H1 (cell line): ENCODE data around the gene SF3B6. TPM values are rescaled to one million over a fixed set of nuclear protein-coding genes. Genes with fewer than 3 reads are reported as not detected.

Experiments used
- CTCF ChIA-PET: fragments of 300-600 bp; sonication (Branson Sonifier 250); formaldehyde crosslinking; loops from one replicate; lab custom pipeline; 2021; ENCODE audit not compliant: partially characterized antibody; lab: Charles Lee
- POLR2A ChIA-PET: fragments of 300-600 bp; sonication (Branson Sonifier 250); formaldehyde crosslinking; loops from one replicate; lab custom pipeline; 2021; ENCODE audit warnings: inconsistent platforms; ENCODE audit not compliant: partially characterized antibody; lab: Charles Lee
- DNase-seq, 2 experiments: peaks; one replicate each; pipeline versions ENCODE4 v3.0.0 to v3.0.0-alpha.2; 2010 to 2022; ENCODE audit warnings: low spot score in 2 of 2, low read depth in 1 of 2, mixed read lengths in 1 of 2
- FAIRE-seq: peaks from 2 replicates; lab custom pipeline; 2011; peaks lifted over from hg19 to GRCh38; lab: Jason Lieb, UNC
- H2AFZ ChIP-seq: 2 replicates; pipeline ENCODE4 v1.8.1; 2012; ENCODE audit warnings: low read length, inconsistent platforms
- H2AK5ac ChIP-seq: 2 replicates; pipeline ENCODE4 v1.6.1; 2013; ENCODE audit warnings: low read depth, low read length
- H2BK120ac ChIP-seq: replicated peaks from 2 replicates; pipeline ENCODE3; 2013; ENCODE audit warnings: low read depth, low read length, inconsistent platforms
- H2BK12ac ChIP-seq: 2 replicates; pipeline ENCODE4 v1.6.1; 2013; ENCODE audit warnings: low read depth, low read length
- H2BK15ac ChIP-seq: 2 replicates; pipeline ENCODE4 v1.6.1; 2013; ENCODE audit warnings: low read length
- H2BK20ac ChIP-seq: 2 replicates; pipeline ENCODE4 v1.6.1; 2013; ENCODE audit warnings: low read length
- H2BK5ac ChIP-seq: 2 replicates; pipeline ENCODE4 v1.6.1; 2013; ENCODE audit warnings: low read depth, low read length
- H3K14ac ChIP-seq: 2 replicates; pipeline ENCODE4 v1.6.1; 2013; ENCODE audit warnings: inconsistent platforms; ENCODE audit not compliant: insufficient read length
- H3K18ac ChIP-seq: 2 replicates; pipeline ENCODE4 v1.6.1; 2013; ENCODE audit warnings: low read length; ENCODE audit errors: extremely low read depth
- H3K23ac ChIP-seq: 2 replicates; pipeline ENCODE4 v1.6.1; 2013; ENCODE audit warnings: inconsistent platforms; ENCODE audit not compliant: insufficient read length
- H3K23me2 ChIP-seq: 2 replicates; pipeline ENCODE4 v1.6.1; 2013; ENCODE audit warnings: low read depth, low read length
- H3K27ac ChIP-seq: 2 replicates; pipeline ENCODE4 v1.6.1; 2011; ENCODE audit warnings: low read depth, low read length, inconsistent platforms
- H3K27me3 ChIP-seq, 4 experiments: replicated peaks in 1 of 4; 1 replicate in 1 of 4; 2 replicates in 3 of 4; pipeline versions ENCODE4 v1.6.1 to v1.8.1; 2011 to 2013; ENCODE audit warnings: low read length in 3 of 4, mild to moderate bottlenecking in 3 of 4, inconsistent platforms in 2 of 4, mixed read lengths in 2 of 4, moderate library complexity in 1 of 4; ENCODE audit not compliant: control insufficient read depth in 3 of 4, insufficient read depth in 3 of 4; ENCODE audit errors: extremely low read depth in 1 of 4
- H3K36me3 ChIP-seq, 4 experiments: 2 replicates each; pipeline versions ENCODE4 v1.6.1 to v1.8.1; 2011 to 2013; ENCODE audit warnings: mild to moderate bottlenecking in 4 of 4, low read length in 3 of 4, moderate library complexity in 2 of 4, control low read depth in 1 of 4, inconsistent platforms in 1 of 4; ENCODE audit not compliant: insufficient read depth in 4 of 4, control insufficient read depth in 2 of 4
- H3K4ac ChIP-seq: replicated peaks from 2 replicates; pipeline ENCODE3; 2013; ENCODE audit warnings: low read length, low read depth, mixed read lengths, inconsistent platforms; ENCODE audit not compliant: insufficient read length
- H3K4me1 ChIP-seq, 4 experiments: replicated peaks in 1 of 4; 1 replicate in 1 of 4; 2 replicates in 3 of 4; pipeline versions ENCODE4 v1.6.1 to v1.8.1; 2011 to 2013; ENCODE audit warnings: low read length in 3 of 4, inconsistent platforms in 2 of 4, mixed read lengths in 1 of 4; ENCODE audit not compliant: insufficient read depth in 4 of 4, control insufficient read depth in 3 of 4
- H3K4me2 ChIP-seq, 2 experiments: 2 replicates each; pipeline versions ENCODE4 v1.6.1 to v1.8.1; 2011 to 2013; ENCODE audit warnings: low read depth in 2 of 2, low read length in 2 of 2, control low read depth in 1 of 2, inconsistent platforms in 1 of 2, mild to moderate bottlenecking in 1 of 2; ENCODE audit not compliant: insufficient read depth in 1 of 2
- H3K4me3 ChIP-seq, 4 experiments: fragments of 200-600, 300-600 bp in 1 of 4; sonication (generic), shearing (Covaris generic), sonication (Bioruptor Twin) in 1 of 4; 2 replicates each; pipeline versions ENCODE4 v1.5.1 to v1.8.1; 2011 to 2016; ENCODE audit warnings: low read length in 4 of 4, low read depth in 3 of 4, control low read depth in 2 of 4, inconsistent platforms in 2 of 4, mild to moderate bottlenecking in 2 of 4, mixed read lengths in 1 of 4, moderate library complexity in 1 of 4; ENCODE audit not compliant: insufficient read depth in 2 of 4; ENCODE audit errors: extremely low read depth in 1 of 4
- H3K56ac ChIP-seq: replicated peaks from 2 replicates; pipeline ENCODE3; 2013; ENCODE audit warnings: low read depth, mild to moderate bottlenecking, mixed read lengths, low read length, inconsistent platforms; ENCODE audit not compliant: insufficient read length
- H3K79me1 ChIP-seq: 2 replicates; pipeline ENCODE4 v1.6.1; 2013; ENCODE audit warnings: low read depth, low read length, control low read depth
- H3K79me2 ChIP-seq, 2 experiments: 2 replicates each; pipeline versions ENCODE4 v1.6.1 to v1.8.1; 2012 to 2013; ENCODE audit warnings: low read length in 2 of 2, mild to moderate bottlenecking in 2 of 2, inconsistent platforms in 1 of 2; ENCODE audit not compliant: insufficient read depth in 2 of 2, control insufficient read depth in 1 of 2
- H3K9ac ChIP-seq, 4 experiments: replicated peaks in 1 of 4; 1 replicate in 1 of 4; 2 replicates in 3 of 4; pipeline versions ENCODE4 v1.6.1 to v1.8.1; 2011 to 2013; ENCODE audit warnings: low read depth in 3 of 4, low read length in 3 of 4, control low read depth in 2 of 4, mild to moderate bottlenecking in 2 of 4, moderate library complexity in 2 of 4, inconsistent platforms in 1 of 4; ENCODE audit errors: extremely low read depth in 1 of 4
- H3K9me3 ChIP-seq, 2 experiments: 2 replicates each; pipeline versions ENCODE4 v1.6.1 to v1.8.1; 2012 to 2013; ENCODE audit warnings: mild to moderate bottlenecking in 2 of 2, moderate library complexity in 2 of 2, control low read depth in 1 of 2, inconsistent platforms in 1 of 2, low read depth in 1 of 2, low read length in 1 of 2, mixed read lengths in 1 of 2; ENCODE audit not compliant: insufficient read depth in 2 of 2
- H4K20me1 ChIP-seq, 2 experiments: replicated peaks in 1 of 2; 2 replicates each; pipeline versions ENCODE3 to v1.8.1; 2011 to 2013; ENCODE audit warnings: inconsistent platforms in 2 of 2, low read length in 2 of 2, mild to moderate bottlenecking in 1 of 2; ENCODE audit not compliant: insufficient read depth in 2 of 2, control insufficient read depth in 1 of 2
- H4K5ac ChIP-seq: 2 replicates; pipeline ENCODE4 v1.6.1; 2013; ENCODE audit warnings: low read length, low read depth, mixed read lengths, inconsistent platforms; ENCODE audit not compliant: insufficient read length
- H4K8ac ChIP-seq: 2 replicates; pipeline ENCODE4 v1.8.0; 2013; ENCODE audit warnings: mild to moderate bottlenecking, moderate library complexity, low read length, inconsistent platforms; ENCODE audit not compliant: insufficient read depth; ENCODE audit errors: extremely low read depth
- H4K91ac ChIP-seq: replicated peaks from 2 replicates; pipeline ENCODE3; 2013; ENCODE audit warnings: low read length, mixed read lengths, inconsistent platforms; ENCODE audit not compliant: insufficient read length
- BRCA1 ChIP-seq: IDR thresholded peaks from 2 replicates; pipeline ENCODE4 v1.6.1; 2012; ENCODE audit warnings: low read depth, low read length, improper control_type of control experiment
- CBX5 ChIP-seq: fragments of 300-800, 300-1000 bp; sonication (generic); IDR thresholded peaks from 2 replicates; pipeline ENCODE4 v1.7.1; 2016; ENCODE audit warnings: antibody characterized with exemption, low read length, low read depth
- CREB1 ChIP-seq: IDR thresholded peaks from 2 replicates; pipeline ENCODE4 v1.6.1; 2012; ENCODE audit warnings: inconsistent platforms
- WGBS, 2 experiments: shearing (Covaris generic) in 1 of 2; methylation state at CpG; one replicate each; pipeline versions ENCODE4 v1.1.6 to v1.1.7; 2013 to 2015; ENCODE audit warnings: low lambda C conversion rate in 2 of 2, mixed read lengths in 2 of 2, inconsistent platforms in 1 of 2, low coverage in 1 of 2, missing lambda C conversion rate in 1 of 2; ENCODE audit not compliant: insufficient replicate concordance in 2 of 2, insufficient coverage in 1 of 2, insufficient read length in 1 of 2; ENCODE audit errors: extremely low coverage in 1 of 2, missing lambda C conversion rate in 1 of 2; 5-methylcytosine and 5-hydroxymethylcytosine counted together
- polyA plus RNA-seq, 7 experiments: library from polyadenylated mRNA; depleted of rRNA in 3 of 7; stranded (reverse) in 5 of 7; unstranded in 2 of 7; fragments of >200 nt in 5 of 7; fragments of 200-250 nt in 2 of 7; gene quantifications; 1 replicate in 5 of 7; 2 replicates in 1 of 7; 4 replicates in 1 of 7; pipeline versions ENCODE4 v1.2.1 to v1.2.3, GENCODE V29; 2011 to 2013; ENCODE audit warnings: missing spikeins in 2 of 7, mixed read lengths in 2 of 7
- total RNA-seq: library from RNA; stranded (reverse); fragmentation: NEBNext Ultra II Directional; extraction: Animal tissue kit (Norgen Biotek cat#: 25700); gene quantifications from 2 replicates; pipeline ENCODE4 v1.2.1, GENCODE V29; 2021
- TF ChIP-seq, protein P1 (sequence below): IDR thresholded peaks from 2 replicates; pipeline ENCODE4 v1.6.1; 2012; ENCODE audit warnings: low read length, inconsistent platforms
- TF ChIP-seq, protein P2 (sequence below): IDR thresholded peaks from 2 replicates; pipeline ENCODE4 v1.6.1; 2012; ENCODE audit warnings: inconsistent platforms

SF3B6 gene
- total and polyA plus RNA-seq, 2 of the 8 experiments (the other 6 are each of a cell fraction or from before 2014, with no cell fraction given) = 126 to 155 TPM

DNA sequence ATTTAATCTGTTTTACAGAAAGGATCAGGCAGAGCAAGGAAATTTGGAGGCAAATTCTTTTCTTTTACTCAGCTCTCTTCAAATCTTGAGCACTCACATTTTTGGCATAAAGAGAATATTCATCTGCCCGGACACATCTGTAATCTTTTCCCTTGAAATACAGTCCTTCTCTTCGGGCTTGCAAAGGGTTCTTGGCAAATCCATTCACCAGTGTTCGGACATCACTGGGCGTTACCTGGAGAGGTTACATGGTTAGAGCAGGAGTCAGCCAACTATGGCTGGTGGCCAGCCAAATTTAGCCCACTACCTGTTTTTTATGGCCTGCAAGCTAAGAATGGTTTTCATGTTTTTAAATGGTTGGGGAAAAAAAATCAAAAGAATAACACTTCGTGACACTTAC, 44.9 kb upstream of the SF3B6 start:
- Histone ChIP-seq H3K36me3 (no peaks in the 10 kb centered on the region), H3K79me2 (no peaks in the 10 kb centered on the region), H4K5ac (no peak overlapping the region), H2BK5ac (no peak overlapping the region), H3K23ac (no peak overlapping the region), H4K8ac (no peak overlapping the region), H4K20me1 (no peaks in the 10 kb centered on the region), H3K18ac (0 out of 2 replicates have a peak overlapping the region, but pooled peaks have one; percentile 56), H3K9me3 (no peaks in the 10 kb centered on the region), H2BK12ac (no peak overlapping the region), H3K4me3 (no peak overlapping the region), H3K4me1 (peaks cover 4 to 7% (median 6%) of the 10 kb centered on the region in 4 experiments; a peak in 6 of 7 replicates)
- CTCF ChIA-PET = interaction anchor here (1.2 to 2.3 kb wide), 3 partner anchors 10 to 38 kb away, joined by 5 to 9 read pairs (median 7); no protein-coding TSS in a partner anchor
- POLR2A ChIA-PET = interaction anchor here (2.0 kb wide), 1 partner anchor 37 kb away, joined by 24 read pairs; the partner anchor contains the start of gene TP53I3
- FAIRE-seq = no peak
- TF ChIP-seq, protein P1, sequence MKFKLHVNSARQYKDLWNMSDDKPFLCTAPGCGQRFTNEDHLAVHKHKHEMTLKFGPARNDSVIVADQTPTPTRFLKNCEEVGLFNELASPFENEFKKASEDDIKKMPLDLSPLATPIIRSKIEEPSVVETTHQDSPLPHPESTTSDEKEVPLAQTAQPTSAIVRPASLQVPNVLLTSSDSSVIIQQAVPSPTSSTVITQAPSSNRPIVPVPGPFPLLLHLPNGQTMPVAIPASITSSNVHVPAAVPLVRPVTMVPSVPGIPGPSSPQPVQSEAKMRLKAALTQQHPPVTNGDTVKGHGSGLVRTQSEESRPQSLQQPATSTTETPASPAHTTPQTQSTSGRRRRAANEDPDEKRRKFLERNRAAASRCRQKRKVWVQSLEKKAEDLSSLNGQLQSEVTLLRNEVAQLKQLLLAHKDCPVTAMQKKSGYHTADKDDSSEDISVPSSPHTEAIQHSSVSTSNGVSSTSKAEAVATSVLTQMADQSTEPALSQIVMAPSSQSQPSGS = no peak
- TF ChIP-seq CBX5 (no peak), CREB1 (no peak), BRCA1 (no peak)
- TF ChIP-seq, protein P2, sequence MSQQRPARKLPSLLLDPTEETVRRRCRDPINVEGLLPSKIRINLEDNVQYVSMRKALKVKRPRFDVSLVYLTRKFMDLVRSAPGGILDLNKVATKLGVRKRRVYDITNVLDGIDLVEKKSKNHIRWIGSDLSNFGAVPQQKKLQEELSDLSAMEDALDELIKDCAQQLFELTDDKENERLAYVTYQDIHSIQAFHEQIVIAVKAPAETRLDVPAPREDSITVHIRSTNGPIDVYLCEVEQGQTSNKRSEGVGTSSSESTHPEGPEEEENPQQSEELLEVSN = no peak
- TF ChIP-seq, all 59 proteins: peak for 0
- H3K23me2 ChIP-seq = peaks cover 3% of the 10 kb centered on the region
- no peak overlapping the region for H3K27ac ChIP-seq
- H4K91ac ChIP-seq = no peak overlapping the region
- H2AK5ac ChIP-seq = no peak overlapping the region
- H2AFZ ChIP-seq = 0 out of 2 replicates have a peak overlapping the region, but pooled peaks have one; percentile 21
- H3K9ac ChIP-seq = no peak overlapping the region
- H3K4me2 ChIP-seq = no peak overlapping the region
- no peak for DNase-seq
- no peak overlapping the region for H2BK20ac ChIP-seq
- no peak overlapping the region for H3K14ac ChIP-seq
- peaks cover 0 to 10% (median 4%) of the 10 kb centered on the region in 4 experiments; a peak in 4 of 7 replicates for H3K27me3 ChIP-seq
- H2BK120ac ChIP-seq = no peak overlapping the region
- no peaks in the 10 kb centered on the region for H3K79me1 ChIP-seq
- H2BK15ac ChIP-seq = no peak overlapping the region
- 97% methylated on average over 5 of the region's 5 CpGs; no CpG with 5 or more reads in 1 of the 2 experiments for WGBS, 2 experiments
- H3K56ac ChIP-seq = no peak overlapping the region
- no peak overlapping the region for H3K4ac ChIP-seq
